NCI-H1436 treated with DMSO at 0.1 percent for 48 hours (cell line): Measurements from ENCODE around the gene SPDYE2.
"Not testable (repeated sequence)": the region's sequence is repeated elsewhere in the genome, so short reads cannot be mapped to it uniquely, and the experiment has no call there.

Experiments used
- DNase-seq: peaks from one replicate; lab custom pipeline; 2025; lab: John Stamatoyannopoulos, UW

SPDYE2 gene, protein sequence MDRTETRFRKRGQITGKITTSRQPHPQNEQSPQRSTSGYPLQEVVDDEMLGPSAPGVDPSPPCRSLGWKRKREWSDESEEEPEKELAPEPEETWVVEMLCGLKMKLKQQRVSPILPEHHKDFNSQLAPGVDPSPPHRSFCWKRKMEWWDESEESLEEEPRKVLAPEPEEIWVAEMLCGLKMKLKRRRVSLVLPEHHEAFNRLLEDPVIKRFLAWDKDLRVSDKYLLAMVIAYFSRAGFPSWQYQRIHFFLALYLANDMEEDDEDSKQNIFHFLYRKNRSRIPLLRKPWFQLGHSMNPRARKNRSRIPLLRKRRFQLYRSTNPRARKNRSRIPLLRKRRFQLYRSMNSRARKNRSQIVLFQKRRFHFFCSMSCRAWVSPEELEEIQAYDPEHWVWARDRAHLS

DNA sequence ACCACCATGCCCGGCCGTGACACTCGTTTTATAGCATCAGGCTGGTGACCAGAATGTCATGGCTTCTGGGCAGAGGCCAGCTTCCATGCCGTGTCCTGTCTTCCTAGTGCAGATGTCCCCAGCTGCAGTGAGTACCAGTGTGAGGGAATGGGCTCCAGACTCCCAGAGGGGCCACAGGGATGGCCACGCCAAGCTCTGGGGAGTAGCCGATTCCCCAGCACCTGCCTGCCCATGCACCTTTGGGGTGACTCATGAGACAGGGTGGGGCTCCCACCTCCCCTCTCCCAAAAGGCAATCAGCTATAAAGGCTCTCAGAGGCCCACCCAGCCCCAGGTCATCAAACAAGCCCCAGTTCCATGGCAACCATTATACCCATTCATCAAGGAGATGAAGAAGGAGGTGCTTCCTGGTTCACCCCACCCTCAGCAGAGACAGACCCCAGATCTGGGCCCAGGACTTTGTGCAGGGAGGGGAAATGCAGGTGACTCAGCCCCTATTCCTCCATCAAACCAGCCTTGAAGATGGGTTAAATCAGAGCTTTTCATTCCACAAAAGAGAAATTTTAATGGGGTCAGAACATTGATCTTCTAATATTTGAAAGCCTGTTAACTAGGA, at the start of gene SPDYE2:
Gene SPDYE2 (plus strand): TSS at position 419 of the 615 bp plus-strand sequence. CDS start 2,030 bp downstream, outside the sequence.
- not testable (repeated sequence) for DNase-seq

DNA sequence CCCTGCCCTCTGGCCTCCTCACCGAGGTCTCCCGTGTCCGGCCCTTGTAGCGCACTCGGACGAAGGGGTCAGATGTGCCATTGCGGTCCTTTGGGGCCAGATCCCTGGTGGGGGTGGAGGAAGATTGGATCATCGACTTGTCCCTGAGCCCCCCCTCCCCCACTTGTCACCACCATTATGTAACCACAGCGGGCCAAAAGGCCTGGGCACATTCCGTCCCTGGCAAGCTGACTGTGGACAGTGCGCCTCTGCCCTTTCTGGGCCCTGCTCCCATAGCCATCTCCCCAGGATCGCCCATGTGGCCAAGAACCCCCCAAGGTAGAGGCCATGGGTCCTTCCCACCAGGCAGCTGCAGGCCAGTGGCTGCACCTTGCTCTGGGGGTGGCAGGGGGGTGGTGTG, 47.9 kb upstream of the SPDYE2 start:
- not testable (repeated sequence) for DNase-seq

DNA sequence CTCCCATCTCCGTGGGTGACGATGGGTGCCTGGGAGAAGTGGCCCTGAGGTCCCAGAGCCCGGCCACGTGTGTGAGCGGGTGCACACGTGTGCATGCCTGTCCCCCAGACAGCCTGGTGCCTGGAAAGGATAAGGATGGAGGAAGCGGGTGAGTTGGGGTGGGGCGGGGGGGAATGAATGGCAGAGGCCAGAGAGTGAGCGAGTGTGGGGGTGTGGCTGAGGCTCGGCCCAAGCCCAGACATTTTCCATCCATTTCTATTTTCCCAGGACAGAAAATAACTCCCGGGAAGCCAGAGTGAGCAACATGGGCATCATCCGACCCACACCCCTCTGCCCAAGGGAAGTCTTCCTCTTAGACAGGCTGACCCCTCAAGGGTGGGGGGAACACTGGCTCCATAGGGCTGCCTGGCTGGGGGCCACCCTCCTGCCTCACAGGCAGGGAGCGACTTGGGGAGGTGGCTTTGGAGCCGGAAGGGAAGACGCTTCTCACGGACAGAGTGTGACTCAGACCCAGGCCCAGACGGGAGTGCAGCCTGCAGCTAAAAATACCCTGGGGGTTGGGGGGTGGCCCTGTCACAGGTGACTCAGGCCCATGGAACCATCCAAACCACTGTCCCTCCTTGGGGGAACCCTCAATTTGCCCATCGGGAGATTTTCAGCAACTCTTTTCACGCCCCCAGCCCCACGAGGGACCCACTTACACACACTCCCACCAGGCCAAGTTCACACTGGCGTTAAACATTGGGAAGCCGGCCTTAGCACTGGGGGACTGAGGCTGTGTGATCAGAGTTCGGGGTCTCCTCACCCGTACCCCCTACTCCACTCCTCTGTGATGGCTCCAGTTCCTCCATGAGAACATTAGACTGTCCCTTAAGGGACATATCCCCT, 45.5 kb upstream of the SPDYE2 start:
- DNase-seq: not testable (repeated sequence)

DNA sequence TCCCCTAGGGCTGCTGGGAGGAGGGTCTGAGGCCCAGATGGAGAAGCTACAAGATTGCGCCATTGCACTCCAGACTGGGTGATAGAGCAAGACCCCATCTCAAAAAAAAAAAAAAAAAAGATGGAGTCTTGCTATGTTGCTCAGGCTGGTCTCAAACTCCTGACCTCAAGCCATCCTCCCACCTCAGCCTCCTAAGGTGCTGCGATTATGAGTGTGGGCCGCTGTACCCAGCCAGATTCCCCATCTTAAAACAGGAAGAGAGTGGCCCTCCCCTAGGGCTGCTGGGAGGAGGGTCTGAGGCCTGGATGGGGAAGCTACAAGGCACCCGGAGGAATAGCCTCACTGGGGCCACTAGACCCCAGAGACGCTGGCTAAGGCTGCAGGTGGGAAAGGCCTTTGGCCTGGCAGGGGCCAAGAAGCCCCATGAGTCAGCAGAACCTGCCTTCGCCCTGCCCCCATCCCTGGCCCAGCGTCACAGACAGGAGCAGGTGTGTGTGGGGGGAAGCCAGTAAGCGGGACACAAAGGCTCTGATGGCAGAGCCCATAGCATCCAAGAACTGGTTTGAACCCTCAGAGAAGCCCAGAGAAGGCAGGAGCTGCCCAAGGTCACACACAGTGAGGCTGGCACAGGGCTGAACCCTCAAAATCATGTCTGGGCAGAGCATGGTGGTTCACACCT, 43.5 kb upstream of the SPDYE2 start:
- DNase-seq: not testable (repeated sequence)

DNA sequence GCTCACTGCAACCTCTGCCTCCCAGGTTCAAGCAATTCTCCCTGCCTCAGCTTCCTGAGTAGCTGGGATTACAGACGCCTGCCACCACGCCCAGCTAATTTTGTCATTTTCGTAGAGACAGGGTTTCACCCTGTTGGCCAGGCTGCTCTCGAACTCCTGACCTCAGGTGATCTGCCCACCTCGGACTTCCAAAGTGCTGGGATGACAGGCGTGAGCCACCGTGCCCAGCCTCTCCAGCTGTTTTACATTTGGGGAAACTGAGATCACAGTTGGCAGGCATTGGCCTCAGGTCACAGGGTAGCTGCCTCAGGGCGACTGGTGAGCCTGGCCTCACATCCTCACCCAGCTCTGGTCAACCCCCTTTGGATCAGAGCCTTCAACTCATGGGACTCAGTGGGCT, 40.5 kb upstream of the SPDYE2 start:
- DNase-seq: not testable (repeated sequence)

DNA sequence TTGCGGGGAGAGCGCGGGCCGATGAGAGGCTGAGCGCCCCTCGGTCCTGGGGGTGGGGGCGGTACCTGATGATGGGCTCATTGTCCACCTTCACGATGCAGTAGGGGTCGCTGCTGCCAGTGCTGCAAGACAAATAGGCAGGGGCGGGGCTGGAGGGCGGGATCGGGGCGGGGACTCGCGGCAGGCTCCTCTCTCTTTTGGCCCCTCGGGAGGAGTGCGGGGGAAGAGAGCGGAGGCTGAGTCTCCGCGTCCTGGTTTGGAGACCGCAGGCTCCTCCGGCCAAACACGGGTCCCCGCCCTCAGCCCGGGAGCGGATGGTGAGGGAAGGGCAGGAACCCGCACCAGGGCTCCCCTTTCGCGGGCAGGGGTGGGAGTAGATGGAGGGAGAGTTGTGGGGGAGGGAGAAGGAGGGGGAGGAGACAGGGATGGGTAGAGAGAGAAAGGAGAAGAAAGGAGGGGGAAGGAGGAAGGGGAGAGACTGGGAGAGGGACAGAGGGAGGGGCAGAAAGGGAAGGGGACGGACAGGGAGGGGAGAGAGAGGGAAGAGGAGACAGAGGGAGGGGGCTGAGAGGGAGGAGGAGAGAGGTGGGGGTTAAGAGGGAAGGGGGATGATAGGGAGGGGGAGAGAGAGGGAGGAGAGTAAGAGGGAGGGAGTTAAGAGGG, 39.0 kb upstream of the SPDYE2 start:
- not testable (repeated sequence) for DNase-seq

DNA sequence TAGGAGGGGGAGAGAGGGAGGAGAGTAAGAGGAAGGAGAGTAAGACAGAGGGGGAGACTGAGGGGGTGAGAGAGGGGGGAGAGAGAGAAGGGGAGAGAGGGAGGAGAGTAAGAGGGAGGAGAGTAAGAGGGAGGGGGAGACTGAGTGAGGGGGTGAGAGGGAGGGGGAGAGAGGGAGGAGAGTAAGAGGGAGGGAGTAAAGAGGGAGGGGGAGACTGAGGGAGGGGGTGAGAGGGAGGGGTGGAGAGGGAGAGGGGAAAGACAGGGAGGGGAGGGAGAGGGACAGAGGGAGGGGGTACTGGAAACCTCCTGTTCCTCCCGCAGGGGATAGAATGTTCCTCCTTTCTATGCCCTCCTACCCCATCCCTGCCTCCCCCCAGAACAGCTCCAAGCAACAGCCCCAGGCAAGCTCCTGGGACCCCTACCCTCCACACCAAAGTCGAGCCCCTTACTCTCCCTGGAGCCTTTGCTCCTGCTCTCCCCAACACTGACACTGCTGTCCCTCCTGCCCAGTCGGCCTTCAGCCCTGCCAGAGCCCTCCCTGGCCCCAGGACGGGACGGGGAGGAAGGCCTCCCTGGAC, 38.3 kb upstream of the SPDYE2 start:
- DNase-seq: not testable (repeated sequence)

DNA sequence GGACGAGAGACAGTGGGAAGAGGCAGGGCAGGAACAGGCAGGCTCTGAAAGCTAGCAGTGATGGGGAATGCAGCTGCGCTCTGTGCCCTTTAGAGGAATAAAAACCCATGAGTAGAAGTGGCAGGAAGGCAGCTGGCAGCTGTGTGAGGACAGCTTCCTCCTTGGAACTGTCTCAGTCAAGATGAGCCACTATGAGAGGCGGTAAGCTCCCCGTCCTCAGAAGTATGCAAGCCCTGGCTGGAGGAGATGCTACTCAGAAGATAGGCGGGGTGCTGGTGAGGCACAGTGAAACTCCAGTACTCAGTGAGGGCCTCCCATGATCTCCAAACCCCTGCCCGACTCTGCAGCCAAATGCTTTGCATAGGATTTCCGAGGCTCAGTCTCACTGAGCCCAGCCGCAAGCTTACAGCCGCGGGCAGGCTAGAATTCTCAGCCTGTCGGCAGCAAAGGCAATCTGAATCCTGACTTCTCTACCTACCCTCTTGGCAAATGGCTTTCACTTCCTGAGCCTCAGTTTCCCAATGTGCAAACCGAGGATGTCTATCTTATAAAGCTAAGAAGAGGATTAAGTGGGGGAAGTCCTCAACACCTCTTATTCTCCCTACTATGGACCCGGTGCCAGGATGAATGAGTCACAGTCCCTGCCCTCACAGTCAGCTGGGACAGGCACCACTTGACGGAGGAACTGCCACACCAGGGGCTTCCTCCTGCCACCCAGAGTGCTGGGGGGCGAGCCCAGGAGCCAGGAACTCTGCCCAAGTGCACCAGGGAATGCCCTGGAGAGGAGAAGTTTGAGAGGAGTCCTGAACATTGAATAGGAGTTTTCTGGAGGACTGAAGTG, 35.9 kb upstream of the SPDYE2 start:
- DNase-seq: not testable (repeated sequence)

DNA sequence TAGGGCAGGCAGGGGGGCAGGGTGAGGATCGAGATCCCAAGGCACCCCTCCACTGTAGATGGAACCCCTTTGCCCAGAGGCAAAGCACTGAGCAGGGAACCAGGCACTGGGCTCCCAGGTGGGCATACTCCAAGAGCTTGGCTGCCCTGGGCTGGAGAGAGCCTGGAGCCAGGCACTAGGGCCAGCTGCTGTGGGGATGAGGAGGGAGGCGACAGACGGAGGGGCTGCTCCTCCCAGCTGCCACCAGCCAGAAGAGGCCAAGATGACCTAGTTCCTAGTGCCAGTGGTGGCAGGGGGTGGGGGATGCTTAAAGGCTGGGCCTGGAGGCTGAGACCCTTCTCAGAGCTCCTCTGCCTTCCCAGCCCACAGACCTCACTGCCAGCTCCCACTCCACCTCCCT, 35.1 kb upstream of the SPDYE2 start:
- DNase-seq: not testable (repeated sequence)

DNA sequence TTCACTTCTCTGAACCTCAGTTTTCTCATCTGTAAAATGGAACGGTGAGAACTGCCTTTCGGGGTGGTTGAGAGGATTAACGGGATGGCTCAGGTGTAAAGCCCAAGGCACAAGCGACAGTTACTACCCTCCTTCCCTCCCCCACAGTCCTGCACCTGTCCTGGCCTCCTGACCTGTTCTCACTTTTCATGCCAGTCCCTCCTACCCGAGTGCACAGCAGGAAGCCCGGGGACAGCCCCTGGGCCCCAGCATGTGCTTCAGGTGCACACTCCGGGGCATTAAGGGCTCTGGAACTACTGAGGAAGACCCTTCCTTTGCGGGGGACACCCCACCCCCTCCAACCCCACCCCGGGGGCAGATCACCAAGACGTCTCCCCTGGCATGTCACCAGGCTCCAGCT, 34.1 kb upstream of the SPDYE2 start:
- DNase-seq: not testable (repeated sequence)

DNA sequence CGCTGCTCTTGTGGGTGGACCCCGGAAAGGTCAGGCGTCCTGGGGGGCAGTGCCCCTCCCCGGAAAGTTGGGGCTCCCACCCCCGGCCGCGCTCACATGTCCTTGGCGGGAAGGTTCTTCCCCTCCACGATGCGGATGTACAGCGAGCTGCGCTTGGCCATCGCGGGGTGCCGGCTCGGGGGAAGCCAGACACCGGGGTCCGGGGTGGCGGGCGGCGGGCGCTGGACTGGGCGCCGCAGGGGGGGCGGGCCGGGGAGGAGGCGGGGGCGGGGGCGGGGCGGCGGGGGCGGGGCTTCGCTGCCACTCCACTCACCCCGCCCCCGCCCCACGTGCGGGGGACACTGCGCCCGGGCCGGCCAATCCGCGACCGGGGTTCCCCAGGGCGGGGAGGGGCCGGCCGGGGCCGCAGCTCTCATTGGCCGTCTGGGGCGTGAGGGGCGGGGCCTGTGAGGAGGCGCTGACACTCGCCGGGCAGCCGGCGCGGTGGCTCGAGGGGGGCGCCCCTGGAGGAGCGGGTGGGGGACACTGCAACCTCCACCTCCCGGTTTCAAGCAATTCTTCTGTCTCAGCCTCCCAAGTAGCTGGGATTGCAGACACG, 33.4 kb upstream of the SPDYE2 start, which contains the start of gene RASA4B:
Gene RASA4B (minus strand): TSS at position 228 of the 598 bp plus-strand sequence. CDS start 67 bp downstream, at position 161.
- DNase-seq: not testable (repeated sequence)

DNA sequence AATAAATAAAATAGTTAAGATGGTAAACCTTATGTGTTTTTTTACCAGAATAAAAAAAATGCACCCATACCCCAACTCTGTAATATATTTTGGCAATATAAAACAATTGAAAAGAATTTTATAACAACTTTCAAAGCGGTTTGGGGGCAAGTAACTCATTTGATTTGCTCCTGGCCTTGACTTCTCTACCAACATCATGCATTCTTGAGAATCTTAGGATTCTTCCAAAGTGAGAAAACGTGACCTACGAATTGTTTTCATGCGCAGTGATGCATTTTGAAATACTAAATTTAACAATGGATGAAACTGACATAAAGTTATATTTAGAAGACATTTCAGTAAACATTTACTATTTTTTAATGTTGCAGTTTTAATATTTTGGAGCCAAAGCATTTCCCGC, 30.2 kb upstream of the SPDYE2 start:
- not testable (repeated sequence) for DNase-seq

DNA sequence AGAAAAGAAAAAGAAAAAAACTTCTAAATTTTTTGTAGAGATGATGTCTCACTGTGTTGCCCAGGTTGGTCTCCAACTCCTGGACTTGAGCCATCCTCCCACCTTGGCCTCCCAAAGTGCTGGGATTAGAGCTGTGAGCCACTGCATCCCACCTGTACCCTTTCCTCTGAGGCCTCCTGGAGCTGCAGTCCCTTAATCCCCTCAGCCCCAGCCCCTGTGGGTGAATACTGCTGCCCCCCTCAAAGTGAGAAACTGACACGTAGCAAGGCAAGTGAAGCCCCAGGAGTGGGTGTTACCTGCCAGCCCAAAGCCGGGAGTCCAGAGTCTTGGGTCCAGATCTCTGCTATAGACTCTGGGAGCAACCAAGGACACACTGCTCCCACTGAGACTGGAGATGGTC, 26.2 kb upstream of the SPDYE2 start:
- DNase-seq: not testable (repeated sequence)

DNA sequence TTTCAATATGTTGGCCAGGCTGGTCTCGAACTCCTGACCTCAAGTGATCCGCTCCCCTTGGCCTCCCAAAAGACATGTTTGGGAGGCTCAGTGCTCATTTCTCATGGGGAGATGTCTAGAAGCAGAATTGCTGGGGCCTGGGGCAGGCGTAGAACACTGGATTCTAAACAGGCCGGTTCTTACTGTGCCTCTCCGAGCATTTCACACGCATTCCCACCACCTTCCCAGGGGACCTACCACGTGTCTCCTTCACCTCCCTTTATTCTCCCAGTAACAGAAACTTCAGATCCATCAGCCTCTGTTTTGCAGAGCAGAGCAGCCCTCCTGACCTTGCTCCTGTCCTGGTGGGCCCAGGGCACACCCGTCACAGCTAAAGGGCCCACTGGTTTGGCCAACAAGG, 23.8 kb upstream of the SPDYE2 start:
- not testable (repeated sequence) for DNase-seq

DNA sequence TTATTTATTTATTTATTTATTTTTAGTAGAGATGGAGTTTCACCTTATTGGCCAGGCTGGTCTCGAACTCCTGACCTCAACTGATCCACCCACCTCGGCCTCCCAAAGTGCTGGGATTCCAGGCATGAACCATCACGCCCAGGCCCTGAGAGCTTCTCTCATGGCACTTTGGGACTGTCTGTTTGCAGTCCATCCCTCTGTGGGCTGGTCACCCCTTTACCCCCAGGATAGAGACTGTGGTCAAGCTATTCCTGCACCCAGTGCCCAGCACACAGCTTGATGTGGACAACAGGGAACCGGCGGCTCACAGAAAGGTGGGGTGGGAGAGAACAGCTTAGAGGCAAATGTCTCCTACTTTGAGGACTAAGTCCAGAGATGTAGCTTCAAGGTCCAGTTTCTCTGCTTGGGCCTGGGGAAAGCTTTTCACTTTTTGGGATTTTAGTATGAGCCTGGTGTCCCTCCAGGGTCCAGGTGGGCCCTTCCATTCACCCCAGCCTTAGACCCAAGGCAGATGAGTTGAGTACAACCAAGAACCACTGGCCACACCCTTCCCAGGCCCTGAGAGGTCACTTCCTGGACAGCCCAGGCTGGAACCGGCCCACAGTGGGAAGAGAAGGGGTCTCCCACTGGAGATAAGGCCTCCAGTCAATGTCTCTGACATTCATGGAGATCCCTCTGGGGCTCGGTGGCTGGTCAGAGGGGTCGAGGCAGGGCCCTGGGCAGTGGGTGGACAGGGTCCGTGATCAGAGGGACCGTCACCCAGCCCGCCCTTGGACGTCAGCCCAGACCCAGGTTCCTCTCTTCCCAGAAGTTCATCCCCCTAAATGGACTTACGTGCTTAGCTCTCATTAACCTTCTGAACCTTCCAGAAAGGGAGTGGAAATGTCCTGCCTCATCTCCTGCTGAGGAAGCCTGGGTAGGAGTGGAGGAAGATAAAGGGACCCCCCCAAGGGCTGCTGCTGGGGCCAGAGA, 22.9 kb upstream of the SPDYE2 start:
- not testable (repeated sequence) for DNase-seq

DNA sequence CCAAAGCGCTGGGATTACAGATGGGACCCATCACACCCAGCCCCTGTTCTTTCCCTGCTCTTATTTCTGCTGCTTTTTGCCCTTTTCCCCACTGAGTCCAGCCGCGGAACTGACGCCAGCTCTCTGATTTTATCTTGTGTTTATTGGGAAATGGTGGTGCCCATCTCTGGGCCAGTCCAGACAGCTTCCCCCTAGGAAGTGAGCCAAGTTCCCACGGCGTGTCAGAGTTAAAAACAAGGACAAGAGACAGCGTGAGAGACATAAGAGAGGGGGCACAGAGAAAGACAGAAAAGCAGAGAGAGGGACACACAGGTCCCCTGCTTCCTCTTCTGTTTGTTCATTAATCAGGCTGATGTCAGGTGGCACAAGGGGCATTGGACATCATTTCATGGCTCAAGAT, 19.4 kb upstream of the SPDYE2 start:
- not testable (repeated sequence) for DNase-seq

DNA sequence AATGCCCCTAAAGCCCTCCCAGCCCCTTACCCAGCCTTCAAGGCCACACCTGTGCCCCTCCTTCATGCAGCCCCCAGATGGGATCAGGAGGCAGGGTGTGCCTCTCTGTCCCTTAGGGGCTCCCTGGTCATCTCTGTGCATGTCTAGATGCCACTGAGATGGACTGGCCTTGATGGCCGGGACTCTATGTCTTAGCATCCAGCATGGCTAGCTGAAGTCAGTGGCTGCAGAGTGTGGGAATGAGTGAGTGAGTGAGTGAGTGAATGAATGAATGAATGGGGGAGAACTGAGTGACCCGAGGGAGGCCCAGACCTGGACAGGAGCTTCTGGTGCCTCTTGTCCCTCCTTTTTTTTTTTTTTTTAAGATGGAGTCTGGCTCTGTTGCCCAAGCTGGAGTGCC, 18.9 kb upstream of the SPDYE2 start:
- DNase-seq: not testable (repeated sequence)

DNA sequence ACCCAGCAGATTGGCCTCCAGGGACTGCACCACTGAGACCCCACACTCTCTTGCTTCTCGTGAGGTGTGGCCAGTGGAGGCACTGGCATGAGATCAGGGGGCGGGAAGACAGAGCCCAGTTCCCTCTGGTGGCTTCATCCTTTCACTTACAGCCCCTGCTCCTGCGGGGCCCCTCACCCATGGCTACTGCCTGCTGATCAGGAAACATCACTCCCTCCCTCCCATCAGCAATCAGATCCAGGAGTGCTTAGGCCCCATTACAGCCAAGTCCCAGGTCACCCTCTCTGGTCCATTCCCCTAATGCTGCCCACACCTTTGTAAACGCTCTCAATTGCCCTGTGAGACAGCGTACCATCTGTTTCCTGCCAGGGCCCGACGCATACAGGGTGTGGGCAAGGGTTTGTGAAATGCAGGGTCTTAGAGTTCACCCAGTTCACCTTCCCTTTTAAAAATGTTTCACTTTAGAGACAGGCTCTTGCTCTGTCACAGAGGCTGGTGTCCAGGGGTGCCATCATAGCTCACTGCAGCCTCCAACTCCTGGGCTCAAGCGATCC, 15.9 kb upstream of the SPDYE2 start:
- not testable (repeated sequence) for DNase-seq
